Naive thymus-derived CD4-positive, alpha-beta T cell (primary cell): ENCODE data around the gene GPX4. TPM values are rescaled to one million over a fixed set of nuclear protein-coding genes. Genes with fewer than 3 reads are reported as not detected.

Experiments used
- ATAC-seq: fragments of 150-1000 bp; cut with Tn5 transposase; 2 replicates; pipeline ENCODE4 v1.10.0; 2021; ENCODE audit warnings: mild to moderate bottlenecking, moderate library complexity
- CTCF ChIA-PET: fragments of 350-600 bp; sonication (Branson Sonifier 250); formaldehyde crosslinking; loops from one replicate; lab custom pipeline; 2021; ENCODE audit warnings: antibody characterized with exemption; lab: Charles Lee
- POLR2A ChIA-PET: fragments of 350-600 bp; sonication (Branson Sonifier 250); formaldehyde crosslinking; loops from one replicate; lab custom pipeline; 2021; ENCODE audit warnings: antibody characterized with exemption, inconsistent platforms; lab: Charles Lee
- DNase-seq, 9 donors: peaks; one replicate each; pipeline versions ENCODE4 v3.0.0 to v3.0.0-alpha.2; 2020 to 2022; ENCODE audit warnings: mixed read lengths in 1 of 9
- H3K27ac ChIP-seq: one replicate; pipeline ENCODE4 v1.7.0; 2013; ENCODE audit warnings: mild to moderate bottlenecking, low read depth, low read length, moderate library complexity
- H3K27me3 ChIP-seq, 2 donors: one replicate each; pipeline ENCODE4 v1.7.0; 2013; ENCODE audit warnings: low read length in 2 of 2, mild to moderate bottlenecking in 2 of 2, moderate library complexity in 2 of 2; ENCODE audit not compliant: control insufficient read depth in 2 of 2, insufficient read depth in 2 of 2
- H3K36me3 ChIP-seq, 3 experiments: 1 replicate in 2 of 3; 2 replicates in 1 of 3; pipeline ENCODE4 v1.7.0; 2013; ENCODE audit warnings: low read length in 3 of 3, mild to moderate bottlenecking in 3 of 3, moderate library complexity in 1 of 3; ENCODE audit not compliant: insufficient read depth in 3 of 3, control insufficient read depth in 2 of 3
- H3K4me1 ChIP-seq, 2 donors: one replicate each; pipeline ENCODE4 v1.7.0; 2013; ENCODE audit warnings: low read length in 2 of 2, mild to moderate bottlenecking in 2 of 2, moderate library complexity in 1 of 2; ENCODE audit not compliant: control insufficient read depth in 2 of 2, insufficient read depth in 2 of 2
- H3K4me3 ChIP-seq: 2 replicates; pipeline ENCODE4 v1.7.0; 2013; ENCODE audit warnings: mild to moderate bottlenecking, low read length
- H3K9me3 ChIP-seq, 3 experiments: 1 replicate in 2 of 3; 2 replicates in 1 of 3; pipeline ENCODE4 v1.7.0; 2013; ENCODE audit warnings: low read length in 3 of 3; ENCODE audit not compliant: control insufficient read depth in 2 of 3
- H3K27ac Mint-ChIP-seq, 9 donors: one replicate each; pipeline ENCODE4 v1.8.0; 2020 to 2022; ENCODE audit warnings: mixed read lengths in 9 of 9, mild to moderate bottlenecking in 8 of 9, moderate library complexity in 5 of 9, inconsistent platforms in 2 of 9
- H3K27me3 Mint-ChIP-seq, 5 donors: one replicate each; pipeline ENCODE4 v1.8.0; 2021 to 2022; ENCODE audit warnings: mixed read lengths in 5 of 5, mild to moderate bottlenecking in 1 of 5
- H3K36me3 Mint-ChIP-seq, 5 donors: one replicate each; pipeline ENCODE4 v1.8.0; 2020 to 2022; ENCODE audit warnings: mixed read lengths in 5 of 5, mild to moderate bottlenecking in 3 of 5, inconsistent platforms in 1 of 5
- H3K4me1 Mint-ChIP-seq, 7 donors: one replicate each; pipeline ENCODE4 v1.8.0; 2020 to 2022; ENCODE audit warnings: mixed read lengths in 7 of 7, mild to moderate bottlenecking in 3 of 7, inconsistent platforms in 1 of 7
- H3K4me3 Mint-ChIP-seq, 10 donors: one replicate each; pipeline ENCODE4 v1.8.0; 2020 to 2022; ENCODE audit warnings: mild to moderate bottlenecking in 10 of 10, mixed read lengths in 10 of 10, moderate library complexity in 6 of 10, inconsistent platforms in 2 of 10
- H3K9me3 Mint-ChIP-seq, 11 donors: one replicate each; pipeline ENCODE4 v1.8.0; 2020 to 2022; ENCODE audit warnings: mixed read lengths in 11 of 11, mild to moderate bottlenecking in 4 of 11, inconsistent platforms in 1 of 11, moderate library complexity in 1 of 11
- intact Hi-C, 2 donors: fragments of 100-400 bp; cut with micrococcal nuclease; formaldehyde crosslinking; loops; one replicate each; pipeline ENCODE4 v1.15.1; 2023
- polyA plus RNA-seq, 2 donors: library from polyadenylated mRNA; unstranded; fragments of 300-500 nt; fragmentation: Illumina TruSeq; gene quantifications; one replicate each; pipeline ENCODE4 v1.2.3, GENCODE V29; 2021
- total RNA-seq, 6 experiments: library from RNA in 5 of 6; stranded (reverse) in 5 of 6; gene quantifications; 1 replicate in 5 of 6; 2 replicates in 1 of 6; pipeline ENCODE4 v1.2.3 and lab custom pipeline; 2021 to 2026

The GPX4 gene
- total and polyA plus RNA-seq, 7 experiments from 2014 or later: 122 to 522 (median 228) TPM

DNA sequence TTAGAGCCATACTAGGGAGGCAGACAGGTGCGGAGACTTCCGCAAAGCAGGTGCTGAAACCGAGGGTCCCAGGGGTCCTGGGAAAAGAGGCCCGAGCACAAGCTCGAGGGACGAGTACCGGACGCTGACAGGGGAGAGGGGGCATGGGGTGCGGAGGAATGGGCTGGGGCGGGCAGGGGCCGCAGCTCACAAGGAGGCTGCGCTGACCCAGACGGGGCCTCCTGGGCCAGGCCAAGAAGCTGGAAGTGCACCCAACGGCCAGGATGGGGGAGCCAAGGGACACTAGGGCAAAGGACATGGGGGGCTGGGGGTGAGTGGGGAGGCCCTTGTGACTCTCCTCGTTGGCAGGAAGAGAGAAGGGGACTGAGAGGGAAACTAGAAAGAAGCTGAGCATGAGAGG is 10.5 kb upstream of the GPX4 start:
- DNase-seq (no peak), ATAC-seq (no peak)
- intact Hi-C loops: no loop called here
- ChIA-PET CTCF (no interaction called here), POLR2A (interaction anchor here (0.9 to 38.6 kb wide), 4 partner anchors 9 to 65 kb away, joined by 3 to 2022 read pairs (median 8); partner anchors contain the start of genes ARHGAP45 and GPX4)
- Histone ChIP-seq H3K27me3 (no peaks in the 10 kb centered on the region), H3K4me1 (peaks cover 28 to 30% of the 10 kb centered on the region in 2 donors), H3K36me3 (peaks cover 0 to 49% (median 0%) of the 10 kb centered on the region in 3 experiments), H3K4me3 (no peak overlapping the region), H3K9me3 (no peaks in the 10 kb centered on the region), H3K27ac (no peak overlapping the region)
- Mint-ChIP-seq H3K27me3 (no peaks in the 10 kb centered on the region), H3K4me3 (peak overlapping the region; percentile 80 to 97 (median 92)), H3K36me3 (peaks cover 0 to 5% (median 0%) of the 10 kb centered on the region in 5 donors), H3K4me1 (peaks cover 4 to 52% (median 36%) of the 10 kb centered on the region in 7 donors), H3K9me3 (no peaks in the 10 kb centered on the region), H3K27ac (peak overlapping the region in 6 of 9 donors; percentile 32 to 85 (median 66))

DNA sequence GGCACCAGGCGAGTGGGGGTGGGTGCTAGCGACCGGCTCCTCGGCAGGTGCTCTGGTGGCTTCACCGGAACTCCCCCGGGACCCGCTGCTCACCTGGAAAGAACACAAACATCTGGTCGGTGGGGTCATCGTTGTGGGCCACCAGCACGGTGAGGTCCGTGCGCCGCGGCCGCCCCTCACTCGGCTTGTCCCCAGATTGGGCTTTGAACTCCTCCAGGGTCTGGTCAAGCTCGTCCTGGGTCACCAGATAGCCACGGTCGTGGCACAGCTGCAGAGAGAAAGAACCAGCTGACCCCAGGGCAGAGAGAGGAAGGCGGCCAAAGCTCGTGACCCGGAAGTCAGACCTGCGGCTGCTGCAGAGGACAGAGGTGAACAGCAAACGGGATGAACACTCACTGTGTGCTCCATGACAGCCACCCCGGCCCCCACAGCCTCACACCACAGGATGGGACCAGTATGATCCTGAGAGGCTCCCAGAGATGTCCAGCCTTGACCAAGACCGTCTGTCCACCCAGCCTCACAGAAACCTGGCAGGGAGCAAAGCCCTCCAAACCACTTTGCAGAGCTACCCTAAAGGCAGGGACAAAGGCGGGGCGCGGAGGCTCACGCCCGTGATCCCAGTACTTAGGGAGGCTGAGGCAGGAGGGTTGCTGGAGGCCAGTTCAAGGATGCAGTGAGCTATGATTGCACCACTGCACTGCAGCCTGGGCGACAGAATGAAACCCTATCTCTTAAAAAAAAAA is 9.8 kb upstream of the GPX4 start:
- DNase-seq (no peak), ATAC-seq (no peak)
- Mint-ChIP-seq H3K27me3 (no peaks in the 10 kb centered on the region), H3K27ac (peak overlapping the region; percentile 32 to 97 (median 84)), H3K4me1 (peaks cover 5 to 54% (median 37%) of the 10 kb centered on the region in 7 donors), H3K9me3 (peaks cover 0 to 4% (median 0%) of the 10 kb centered on the region in 11 donors), H3K36me3 (peaks cover 0 to 7% (median 0%) of the 10 kb centered on the region in 5 donors), H3K4me3 (peak overlapping the region; percentile 80 to 97 (median 92))
- H3K4me1 ChIP-seq: peaks cover 23 to 24% of the 10 kb centered on the region in 2 donors
- POLR2A ChIA-PET: interaction anchor here (0.6 to 38.6 kb wide), 8 partner anchors 9 to 71 kb away, joined by 3 to 2022 read pairs (median 3); partner anchors contain the start of genes ARHGAP45 and GPX4
- intact Hi-C loops: loop anchor here in 1 of 2 donors (2.0 kb wide), 5 partner anchors 17 to 413 kb away; partner anchors contain the start of genes ABCA7 and PTBP1
- peaks cover 0 to 43% (median 0%) of the 10 kb centered on the region in 3 experiments for H3K36me3 ChIP-seq
- no peaks in the 10 kb centered on the region for H3K27me3 ChIP-seq
- peak overlapping the region; percentile 68 for H3K4me3 ChIP-seq
- CTCF ChIA-PET: interaction anchor here (0.6 kb wide), 2 partner anchors 31 to 83 kb away, joined by 3 to 4 read pairs; no protein-coding TSS in a partner anchor
- H3K9me3 ChIP-seq: no peaks in the 10 kb centered on the region
- peak overlapping the region; percentile 71 for H3K27ac ChIP-seq

DNA sequence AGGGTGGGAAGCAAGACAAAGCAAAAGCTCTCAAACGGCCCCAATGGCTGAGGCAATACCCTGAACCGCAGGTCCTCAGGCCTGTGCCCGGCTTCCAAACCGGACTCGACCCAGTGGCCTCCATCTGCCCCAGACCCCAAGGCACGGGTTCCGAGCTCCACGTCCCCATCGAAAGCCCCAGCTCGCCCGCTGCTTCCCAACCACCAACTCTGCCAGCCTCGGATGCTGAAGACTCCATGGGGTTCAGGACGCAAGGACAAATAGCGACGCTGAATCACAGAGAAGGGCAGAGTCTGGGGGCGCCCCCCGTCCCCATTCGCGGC is 9.2 kb upstream of the GPX4 start:
- Mint-ChIP-seq H3K36me3 (peaks cover 0 to 7% (median 0%) of the 10 kb centered on the region in 5 donors), H3K27me3 (no peaks in the 10 kb centered on the region), H3K4me3 (peak overlapping the region; percentile 80 to 97 (median 92)), H3K4me1 (peaks cover 7 to 54% (median 38%) of the 10 kb centered on the region in 7 donors), H3K27ac (peak overlapping the region; percentile 32 to 97 (median 81)), H3K9me3 (peaks cover 0 to 4% (median 0%) of the 10 kb centered on the region in 11 donors)
- Histone ChIP-seq H3K27ac (peak overlapping the region; percentile 71), H3K36me3 (peaks cover 0 to 37% (median 0%) of the 10 kb centered on the region in 3 experiments), H3K27me3 (no peaks in the 10 kb centered on the region), H3K9me3 (no peaks in the 10 kb centered on the region), H3K4me3 (peak overlapping the region; percentile 68), H3K4me1 (peaks cover 21 to 23% of the 10 kb centered on the region in 2 donors)
- ChIA-PET POLR2A (interaction anchor here (0.6 to 38.6 kb wide), 8 partner anchors 8 to 72 kb away, joined by 3 to 2022 read pairs (median 3); partner anchors contain the start of genes ARHGAP45 and GPX4), CTCF (interaction anchor here (0.6 kb wide), 1 partner anchor 32 kb away, joined by 4 read pairs; no protein-coding TSS in a partner anchor)
- DNase-seq (no peak), ATAC-seq (no peak)
- intact Hi-C loops: loop anchor here in 1 of 2 donors (2.0 kb wide), 5 partner anchors 18 to 414 kb away; partner anchors contain the start of genes ABCA7 and PTBP1

DNA sequence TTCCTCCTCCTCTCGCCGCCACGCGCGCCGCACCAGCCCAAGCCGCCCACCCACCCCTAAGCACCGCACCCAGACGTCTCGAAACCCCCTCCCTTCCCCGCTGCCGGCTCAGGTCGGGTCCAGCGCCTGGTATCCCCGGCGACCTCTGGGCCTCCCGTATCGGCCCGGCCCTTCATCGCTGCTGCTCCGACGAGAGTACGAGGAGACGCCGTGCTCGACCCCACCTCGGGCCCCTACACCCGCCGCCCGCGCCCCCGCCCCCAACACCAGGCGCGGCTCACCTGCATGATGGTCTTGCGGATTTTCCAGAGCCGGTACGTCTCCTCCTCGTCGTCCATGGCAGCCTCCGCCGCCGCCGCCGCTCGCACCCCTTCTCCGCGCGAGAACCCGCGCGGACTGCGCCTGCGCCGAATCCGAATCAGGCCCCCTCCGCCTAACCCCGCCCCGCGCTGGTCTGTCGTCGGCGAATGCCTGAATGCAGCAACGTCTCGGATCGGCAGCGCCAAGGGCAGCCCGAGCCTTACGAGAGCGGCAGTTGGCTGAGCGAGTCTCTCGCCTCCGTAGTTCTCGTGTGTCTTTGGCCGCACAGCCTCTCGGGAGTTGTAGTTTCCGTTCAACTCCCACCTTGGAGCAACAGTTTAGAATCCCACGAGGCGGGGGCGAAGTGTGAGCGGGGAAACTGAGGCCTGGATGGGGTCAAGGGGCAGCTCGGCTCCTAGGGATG is 8.7 kb upstream of the GPX4 start, which contains the start of gene POLR2E:
TSS of gene POLR2E (minus strand) at position 398 of the 724 bp plus-strand sequence. CDS start at position 338, 60 bp downstream.
- peak within 1 kb of the TSS; percentile 87 to 97 (median 93) for H3K27ac Mint-ChIP-seq
- ATAC-seq (peak; percentile 98), DNase-seq (peak; percentile 97 to 99 (median 99))
- Histone ChIP-seq H3K27ac (peak within 1 kb of the TSS; percentile 71), H3K4me3 (peak within 1 kb of the TSS; percentile 68), H3K4me1 (peaks cover 18 to 23% of the 10 kb centered on the region in 2 donors), H3K27me3 (no peaks in the 10 kb centered on the region), H3K9me3 (no peaks in the 10 kb centered on the region), H3K36me3 (peaks cover 0 to 35% (median 0%) of the 10 kb centered on the region in 3 experiments)
- peaks cover 0 to 11% (median 0%) of the 10 kb centered on the region in 5 donors for H3K36me3 Mint-ChIP-seq
- CTCF ChIA-PET: interaction anchor here (2.6 kb wide), 1 partner anchor 30 kb away, joined by 10 read pairs; no protein-coding TSS in a partner anchor
- peaks cover 0 to 6% (median 0%) of the 10 kb centered on the region in 11 donors for H3K9me3 Mint-ChIP-seq
- H3K4me3 Mint-ChIP-seq: peak within 1 kb of the TSS; percentile 80 to 97 (median 92)
- intact Hi-C loops: loop anchor here (1.0 to 2.0 kb wide), 9 partner anchors 8 to 414 kb away; partner anchors contain the start of genes GPX4 (in 2 of the 2), ABCA7 (in 1 of the 2), ATP5F1D (in 1 of the 2) and PTBP1 (in 1 of the 2)
- peaks cover 10 to 59% (median 44%) of the 10 kb centered on the region in 7 donors for H3K4me1 Mint-ChIP-seq
- POLR2A ChIA-PET: interaction anchor here (0.6 to 38.6 kb wide), 7 partner anchors 22 to 174 kb away, joined by 3 to 2022 read pairs (median 3); partner anchors contain the start of genes ARHGAP45, CIRBP, RNU6-2 and TMEM259
- H3K27me3 Mint-ChIP-seq: no peaks in the 10 kb centered on the region

DNA sequence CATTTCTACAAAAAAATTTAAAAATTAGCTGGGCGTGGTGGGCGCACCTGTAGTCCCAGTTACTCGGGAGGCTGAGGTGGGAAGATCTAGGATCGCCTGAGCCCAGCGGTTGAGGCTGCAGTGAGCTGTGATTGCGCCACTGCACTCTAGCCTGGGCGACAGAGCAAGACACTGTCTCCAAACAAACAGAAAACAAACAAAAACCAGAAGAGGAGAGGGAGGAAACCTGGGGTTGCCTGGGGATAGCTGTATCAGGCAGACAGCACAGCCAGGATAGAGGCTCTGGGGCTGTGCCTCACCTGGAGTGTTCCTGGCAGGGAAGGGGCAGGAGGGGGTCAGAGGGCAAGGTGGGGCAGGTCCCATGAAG is 6.0 kb upstream of the GPX4 start:
- Histone ChIP-seq H3K9me3 (no peaks in the 10 kb centered on the region), H3K27ac (no peak overlapping the region), H3K27me3 (no peaks in the 10 kb centered on the region), H3K36me3 (peaks cover 0 to 14% (median 0%) of the 10 kb centered on the region in 3 experiments), H3K4me1 (peaks cover 21 to 35% of the 10 kb centered on the region in 2 donors), H3K4me3 (no peak overlapping the region)
- DNase-seq: no peak
- no peak for ATAC-seq
- no peak overlapping the region for H3K4me3 Mint-ChIP-seq
- peaks cover 0 to 13% (median 0%) of the 10 kb centered on the region in 5 donors for H3K36me3 Mint-ChIP-seq
- CTCF ChIA-PET: interaction anchor here (0.7 to 0.9 kb wide), 2 partner anchors 21 to 147 kb away, joined by 4 to 5 read pairs; no protein-coding TSS in a partner anchor
- POLR2A ChIA-PET: interaction anchor here (1.3 to 38.6 kb wide), 3 partner anchors 25 to 171 kb away, joined by 4 to 2022 read pairs (median 6); partner anchors contain the start of genes ARHGAP45 and CIRBP
- no peaks in the 10 kb centered on the region for H3K27me3 Mint-ChIP-seq
- H3K9me3 Mint-ChIP-seq: peaks cover 0 to 6% (median 0%) of the 10 kb centered on the region in 11 donors
- peaks cover 20 to 73% (median 58%) of the 10 kb centered on the region in 7 donors for H3K4me1 Mint-ChIP-seq
- intact Hi-C loops: no loop called here
- H3K27ac Mint-ChIP-seq: peak overlapping the region in 5 of 9 donors; percentile 55 to 74 (median 68)
